Astrocyte (in vitro differentiated cells and primary cell): Measurements from ENCODE around the gene CRLF2.

Experiments used
- CTCF ChIP-seq: IDR thresholded peaks from 2 replicates; pipeline ENCODE4 v1.5.1; 2011; ENCODE audit warnings: low read depth, mild to moderate bottlenecking, inconsistent platforms, low read length, moderate library complexity; ENCODE audit not compliant: insufficient read depth
- EZH2 ChIP-seq: IDR thresholded peaks from 2 replicates; pipeline ENCODE4 v1.6.1; 2012; ENCODE audit warnings: mild to moderate bottlenecking, low read length, inconsistent platforms; ENCODE audit not compliant: insufficient read depth

DNA sequence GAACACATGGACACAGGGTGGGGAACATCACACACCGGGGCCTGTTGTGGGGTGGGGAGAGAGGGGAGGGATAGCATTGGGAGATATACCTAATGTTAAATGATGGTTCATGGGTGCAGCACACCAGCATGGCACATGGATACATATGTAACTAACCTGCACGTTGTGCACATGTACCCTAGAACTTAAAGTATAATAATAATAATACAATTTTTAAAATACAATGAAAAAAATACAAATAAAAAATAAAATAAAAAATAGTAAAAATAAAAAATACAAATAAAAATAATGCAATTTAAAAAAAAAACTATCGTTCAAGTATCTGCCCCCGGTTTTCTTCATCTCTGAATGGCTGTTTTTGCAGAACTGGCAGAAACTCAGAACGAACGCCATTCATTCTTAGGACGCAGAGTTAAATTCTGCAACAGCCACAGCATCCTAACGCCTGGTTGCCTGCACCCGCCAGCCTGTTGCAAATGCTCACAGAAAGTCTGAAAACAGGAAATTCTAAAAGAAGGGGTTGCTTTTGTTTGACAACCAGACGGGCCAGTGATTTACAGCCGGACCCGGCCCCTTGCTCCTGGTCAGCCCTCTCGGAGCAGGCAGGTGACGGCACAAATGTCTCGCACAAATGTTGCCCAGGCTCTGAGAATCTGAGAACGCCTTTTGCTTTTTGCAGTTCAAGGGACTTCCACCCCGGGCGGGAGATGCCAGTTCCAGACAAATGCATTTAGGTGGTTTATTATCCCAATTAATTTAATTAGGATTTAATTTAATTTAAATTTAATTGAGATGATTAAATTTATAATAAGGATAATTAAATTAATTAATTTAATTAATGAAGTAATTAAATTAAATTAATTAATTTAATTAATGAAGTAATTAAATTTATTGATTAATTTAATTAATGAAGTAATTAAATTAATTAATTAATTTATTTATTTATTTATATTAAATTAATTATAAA is 47.8 kb downstream of the CRLF2 start:
- TF ChIP-seq CTCF (no peak), EZH2 (no peak)
